ENCODE results near the gene WDR73.
A peak's percentile ranks its signal among the peaks of the same experiment; 100 is the strongest.

WDR73 gene

GRCh38 chr15:84668221-84668982, 14.3 kb upstream of the WDR73 start:
- H3K27ac ChIP-seq = peak overlapping the region; percentile 22
- TF ChIP-seq ZFX (IDR thresholded peaks at IDR 0.05; ENCODE audit: borderline replicate concordance) = no peak
- TF ChIP-seq, protein P1, sequence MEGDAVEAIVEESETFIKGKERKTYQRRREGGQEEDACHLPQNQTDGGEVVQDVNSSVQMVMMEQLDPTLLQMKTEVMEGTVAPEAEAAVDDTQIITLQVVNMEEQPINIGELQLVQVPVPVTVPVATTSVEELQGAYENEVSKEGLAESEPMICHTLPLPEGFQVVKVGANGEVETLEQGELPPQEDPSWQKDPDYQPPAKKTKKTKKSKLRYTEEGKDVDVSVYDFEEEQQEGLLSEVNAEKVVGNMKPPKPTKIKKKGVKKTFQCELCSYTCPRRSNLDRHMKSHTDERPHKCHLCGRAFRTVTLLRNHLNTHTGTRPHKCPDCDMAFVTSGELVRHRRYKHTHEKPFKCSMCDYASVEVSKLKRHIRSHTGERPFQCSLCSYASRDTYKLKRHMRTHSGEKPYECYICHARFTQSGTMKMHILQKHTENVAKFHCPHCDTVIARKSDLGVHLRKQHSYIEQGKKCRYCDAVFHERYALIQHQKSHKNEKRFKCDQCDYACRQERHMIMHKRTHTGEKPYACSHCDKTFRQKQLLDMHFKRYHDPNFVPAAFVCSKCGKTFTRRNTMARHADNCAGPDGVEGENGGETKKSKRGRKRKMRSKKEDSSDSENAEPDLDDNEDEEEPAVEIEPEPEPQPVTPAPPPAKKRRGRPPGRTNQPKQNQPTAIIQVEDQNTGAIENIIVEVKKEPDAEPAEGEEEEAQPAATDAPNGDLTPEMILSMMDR (IDR thresholded peaks at IDR 0.05) = no peak

GRCh38 chr15:84666373-84666772, 12.3 kb upstream of the WDR73 start:
- H3K27ac ChIP-seq = peak overlapping the region; percentile 22; the same call in 1 of the 2 replicates
- TF ChIP-seq ZFX (IDR thresholded peaks at IDR 0.05; ENCODE audit: borderline replicate concordance) = no peak
- TF ChIP-seq, protein P1 (IDR thresholded peaks at IDR 0.05) = no peak

- H3K27ac ChIP-seq = peak overlapping the region; percentile 95
- no peak for TF ChIP-seq ZFX (IDR thresholded peaks at IDR 0.05; ENCODE audit: borderline replicate concordance)
- TF ChIP-seq, protein P1 (IDR thresholded peaks at IDR 0.05) = no peak
Observed at GRCh38 chr15:84661001-84661400, 6.9 kb upstream of the WDR73 start.

DNA sequence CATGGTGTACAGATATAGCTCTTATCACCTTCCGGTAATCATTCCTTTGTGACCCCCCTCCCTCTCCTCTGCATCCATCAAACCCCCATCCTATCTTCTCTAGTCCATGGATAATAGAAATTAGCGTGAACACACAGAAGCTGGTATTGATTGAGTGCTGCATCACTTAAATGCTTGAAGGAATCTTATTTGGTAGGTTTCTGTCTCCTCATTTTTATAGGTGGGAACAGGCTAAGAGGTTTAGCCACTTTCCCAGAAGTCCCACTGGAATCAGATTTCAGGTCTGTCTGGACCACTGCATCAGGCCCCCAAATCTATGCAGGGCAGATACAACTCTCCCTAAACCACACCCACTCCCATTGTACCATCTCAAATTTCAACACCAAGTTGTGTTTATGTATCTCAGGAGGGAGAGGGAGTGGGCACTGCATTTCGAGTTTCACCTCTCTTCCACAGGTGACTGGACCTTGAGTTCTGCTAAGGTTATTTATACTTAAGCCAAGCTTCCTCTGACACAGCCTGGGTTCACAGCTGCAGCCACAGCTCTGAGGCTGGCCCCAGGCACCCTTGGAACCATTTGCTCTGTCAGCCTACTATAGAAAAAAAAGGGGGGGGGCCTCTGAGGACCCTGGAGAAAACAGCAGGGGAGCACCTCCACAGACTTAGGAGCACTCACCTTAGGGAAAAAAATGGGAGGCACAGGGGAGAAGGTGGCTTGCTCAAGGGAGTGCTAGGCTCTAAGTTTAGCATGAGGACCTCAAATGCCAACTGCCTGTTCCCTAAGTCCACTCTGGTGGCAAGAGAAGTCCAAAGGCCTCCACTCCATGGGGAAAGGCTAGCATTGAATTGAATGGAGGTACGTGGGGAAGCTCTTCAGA, 6.1 kb upstream of the WDR73 start:
- peak overlapping the region; percentile 95 for H3K27ac ChIP-seq

GRCh38 chr15:84658788-84659411, 4.8 kb upstream of the WDR73 start:
- TF ChIP-seq, protein P1 (IDR thresholded peaks at IDR 0.05) = no peak
- no peak for TF ChIP-seq ZFX (IDR thresholded peaks at IDR 0.05; ENCODE audit: borderline replicate concordance)
- H3K27ac ChIP-seq = peak overlapping the region; percentile 95

More for the DNA sequence above, 6.1 kb upstream of the WDR73 start:
- no peak for TF ChIP-seq ZFX (IDR thresholded peaks at IDR 0.05; ENCODE audit: borderline replicate concordance)
- TF ChIP-seq, protein P1 (IDR thresholded peaks at IDR 0.05) = no peak

GRCh38 chr15:84658080-84658787, 4.2 kb upstream of the WDR73 start, which contains the start of gene NMB:
TSS of gene NMB (minus strand) at chr15:84658199. CDS start at chr15:84658152, 47 bp downstream.
- TF ChIP-seq, protein P1 (IDR thresholded peaks at IDR 0.05) = peak; percentile 65
- no peak for TF ChIP-seq ZFX (IDR thresholded peaks at IDR 0.05; ENCODE audit: borderline replicate concordance)

More at GRCh38 chr15:84658080-84658787, 4.2 kb upstream of the WDR73 start, which contains the start of gene NMB:
- H3K27ac ChIP-seq = peak within 1 kb of the TSS; percentile 95

All from 22Rv1 (cell line).